ENCODE data around the gene HLA-DQA1. TPM values are rescaled to one million over a fixed set of nuclear protein-coding genes. Genes with fewer than 3 reads are reported as not detected.
A peak's percentile ranks its signal among the peaks of the same experiment; 100 is the strongest.
"Not testable (repeated sequence)": the region's sequence is repeated elsewhere in the genome, so short reads cannot be mapped to it uniquely, and the experiment has no call there.

HLA-DQA1 gene
- total and polyA plus RNA-seq, 4 experiments from 2014 or later, result 4.7 to 6.7 (median 5.8) TPM; not detected in 1

- ChIA-PET CTCF (ENCODE audit: partially characterized antibody) (interaction anchor here (0.6 to 1.7 kb wide), 6 partner anchors 19 to 252 kb away, joined by 3 to 4 read pairs (median 3); no protein-coding TSS in a partner anchor), POLR2A (ENCODE audit: partially characterized antibody) (interaction anchor here (1.1 to 2.4 kb wide), 4 partner anchors 20 to 306 kb away, joined by 4 to 15 read pairs (median 5); partner anchors contain the start of gene HLA-DRB1)
- Mint-ChIP-seq H3K4me1 (peaks cover 31 to 69% (median 49%) of the 10 kb centered on the region in 4 donors), H3K27me3 (peaks cover 9 to 14% of the 10 kb centered on the region in 2 donors), H3K27ac (peak overlapping the region in 6 of 7 donors; percentile 69 to 96 (median 94)), H3K9me3 (no peaks in the 10 kb centered on the region), H3K36me3 (peaks cover 0 to 2% of the 10 kb centered on the region in 2 donors), H3K4me3 (peak overlapping the region; percentile 69 to 92 (median 88))
- Histone ChIP-seq H3K9me3 (ENCODE audit: control insufficient read depth in 1 of 2, low read length in 2 of 2) (no peaks in the 10 kb centered on the region), H3K4me3 (ENCODE audit: low read length in 2 of 2) (peak overlapping the region in 1 of 2 donors; percentile 48), H3K36me3 (ENCODE audit: insufficient read depth, low read length) (no peaks in the 10 kb centered on the region), H3K27ac (ENCODE audit: low read depth, low read length) (peak overlapping the region; percentile 67), H3K27me3 (ENCODE audit: insufficient read depth, low read length) (no peaks in the 10 kb centered on the region), H3K4me1 (ENCODE audit: insufficient read depth, low read length) (peaks cover 30% of the 10 kb centered on the region)
- intact Hi-C loops (cut with micrococcal nuclease), result no loop called here
- DNase-seq, result peak in 1 of 5 donors; percentile 17
Measured at GRCh38 chr6:32665661-32666060, 28.5 kb downstream of the HLA-DQA1 start.

GRCh38 chr6:32666420-32667300 lies 29.5 kb downstream of the HLA-DQA1 start, which contains the start of gene HLA-DQB1:
HLA-DQB1 (minus strand) TSS chr6:32666657; CDS start chr6:32666607, 50 bp downstream.
- peak; percentile 9 to 75 (median 67) for DNase-seq
- H3K4me1 ChIP-seq (ENCODE audit: insufficient read depth, low read length), result peaks cover 30% of the 10 kb centered on the region
- H3K9me3 Mint-ChIP-seq, result peaks cover 0 to under 1% (median 0%) of the 10 kb centered on the region in 8 donors
- H3K27me3 ChIP-seq (ENCODE audit: insufficient read depth, low read length), result no peaks in the 10 kb centered on the region
- peak within 1 kb of the TSS; percentile 67 for H3K27ac ChIP-seq (ENCODE audit: low read depth, low read length)
- H3K36me3 ChIP-seq (ENCODE audit: insufficient read depth, low read length), result no peaks in the 10 kb centered on the region
- H3K9me3 ChIP-seq (ENCODE audit: control insufficient read depth in 1 of 2, low read length in 2 of 2), result no peaks in the 10 kb centered on the region
- H3K36me3 Mint-ChIP-seq, result no peaks in the 10 kb centered on the region
- H3K4me3 Mint-ChIP-seq, result peak within 1 kb of the TSS; percentile 74 to 92 (median 88)
- H3K27ac Mint-ChIP-seq, result peak within 1 kb of the TSS; percentile 43 to 96 (median 93)
- peaks cover 28 to 63% (median 49%) of the 10 kb centered on the region in 4 donors for H3K4me1 Mint-ChIP-seq
- H3K27me3 Mint-ChIP-seq, result peaks cover 9 to 14% of the 10 kb centered on the region in 2 donors
- ChIA-PET POLR2A (ENCODE audit: partially characterized antibody) (interaction anchor here (0.7 to 2.4 kb wide), 4 partner anchors 16 to 305 kb away, joined by 3 to 15 read pairs (median 4); no protein-coding TSS in a partner anchor), CTCF (ENCODE audit: partially characterized antibody) (interaction anchor here (1.0 to 1.7 kb wide), 3 partner anchors 8 to 44 kb away, joined by 3 to 4 read pairs (median 3); no protein-coding TSS in a partner anchor)
- H3K4me3 ChIP-seq (ENCODE audit: low read length in 2 of 2), result peak within 1 kb of the TSS; percentile 42 to 48
- intact Hi-C loops (cut with micrococcal nuclease), result no loop called here

- Histone ChIP-seq H3K4me3 (ENCODE audit: low read length in 2 of 2) (no peak overlapping the region), H3K27ac (ENCODE audit: low read depth, low read length) (peak overlapping the region; percentile 12), H3K27me3 (ENCODE audit: insufficient read depth, low read length) (no peaks in the 10 kb centered on the region), H3K9me3 (ENCODE audit: control insufficient read depth in 1 of 2, low read length in 2 of 2) (no peaks in the 10 kb centered on the region), H3K4me1 (ENCODE audit: insufficient read depth, low read length) (peaks cover 30% of the 10 kb centered on the region), H3K36me3 (ENCODE audit: insufficient read depth, low read length) (no peaks in the 10 kb centered on the region)
- H3K27me3 Mint-ChIP-seq, result peaks cover 9 to 14% of the 10 kb centered on the region in 2 donors
- peaks cover 0 to 4% of the 10 kb centered on the region in 2 donors for H3K36me3 Mint-ChIP-seq
- peak overlapping the region in 5 of 7 donors; percentile 69 to 96 (median 89) for H3K27ac Mint-ChIP-seq
- H3K9me3 Mint-ChIP-seq, result peaks cover 0 to 8% (median 4%) of the 10 kb centered on the region in 8 donors
- DNase-seq, result peak; percentile 30 to 83 (median 76)
- ChIA-PET POLR2A (ENCODE audit: partially characterized antibody) (no interaction called here), CTCF (ENCODE audit: partially characterized antibody) (no interaction called here)
- H3K4me1 Mint-ChIP-seq, result peaks cover 27 to 59% (median 46%) of the 10 kb centered on the region in 4 donors
- H3K4me3 Mint-ChIP-seq, result peak overlapping the region in 6 of 8 donors; percentile 16 to 68 (median 36)
- intact Hi-C loops (cut with micrococcal nuclease), result loop anchor here (2.0 kb wide), 2 partner anchors 17 to 45 kb away; no protein-coding TSS in a partner anchor
Measured at GRCh38 chr6:32668226-32668747, 31.1 kb downstream of the HLA-DQA1 start.

GRCh38 chr6:32669240-32669639 lies 32.0 kb downstream of the HLA-DQA1 start:
- ChIA-PET POLR2A (ENCODE audit: partially characterized antibody) (no interaction called here), CTCF (ENCODE audit: partially characterized antibody) (no interaction called here)
- peaks cover 30% of the 10 kb centered on the region for H3K4me1 ChIP-seq (ENCODE audit: insufficient read depth, low read length)
- no peak overlapping the region for H3K27ac ChIP-seq (ENCODE audit: low read depth, low read length)
- H3K9me3 Mint-ChIP-seq, result peaks cover 0 to 12% (median 5%) of the 10 kb centered on the region in 8 donors
- H3K36me3 Mint-ChIP-seq, result peaks cover 0 to 4% of the 10 kb centered on the region in 2 donors
- intact Hi-C loops (cut with micrococcal nuclease), result loop anchor here (2.0 kb wide), 2 partner anchors 16 to 46 kb away; no protein-coding TSS in a partner anchor
- H3K9me3 ChIP-seq (ENCODE audit: control insufficient read depth in 1 of 2, low read length in 2 of 2), result no peaks in the 10 kb centered on the region
- peaks cover 9 to 14% of the 10 kb centered on the region in 2 donors for H3K27me3 Mint-ChIP-seq
- peak overlapping the region in 3 of 7 donors; percentile 12 to 78 (median 68) for H3K27ac Mint-ChIP-seq
- no peak overlapping the region for H3K4me3 ChIP-seq (ENCODE audit: low read length in 2 of 2)
- no peak overlapping the region for H3K4me3 Mint-ChIP-seq
- no peaks in the 10 kb centered on the region for H3K36me3 ChIP-seq (ENCODE audit: insufficient read depth, low read length)
- DNase-seq, result no peak
- no peaks in the 10 kb centered on the region for H3K27me3 ChIP-seq (ENCODE audit: insufficient read depth, low read length)
- H3K4me1 Mint-ChIP-seq, result peaks cover 23 to 51% (median 39%) of the 10 kb centered on the region in 4 donors

- Mint-ChIP-seq H3K27ac (peak overlapping the region in 2 of 7 donors; percentile 41 to 86), H3K4me3 (no peak overlapping the region), H3K9me3 (peaks cover 0 to 18% (median 5%) of the 10 kb centered on the region in 8 donors), H3K36me3 (peaks cover 0 to 4% of the 10 kb centered on the region in 2 donors), H3K4me1 (peaks cover 21 to 47% (median 35%) of the 10 kb centered on the region in 4 donors), H3K27me3 (peaks cover 8 to 11% of the 10 kb centered on the region in 2 donors)
- CTCF ChIA-PET (ENCODE audit: partially characterized antibody), result no interaction called here
- Histone ChIP-seq H3K9me3 (ENCODE audit: control insufficient read depth in 1 of 2, low read length in 2 of 2) (no peaks in the 10 kb centered on the region), H3K4me1 (ENCODE audit: insufficient read depth, low read length) (peaks cover 30% of the 10 kb centered on the region), H3K4me3 (ENCODE audit: low read length in 2 of 2) (no peak overlapping the region), H3K36me3 (ENCODE audit: insufficient read depth, low read length) (no peaks in the 10 kb centered on the region), H3K27ac (ENCODE audit: low read depth, low read length) (no peak overlapping the region), H3K27me3 (ENCODE audit: insufficient read depth, low read length) (no peaks in the 10 kb centered on the region)
- intact Hi-C loops (cut with micrococcal nuclease), result loop anchor here (2.0 kb wide), 2 partner anchors 15 to 47 kb away; no protein-coding TSS in a partner anchor
- POLR2A ChIA-PET (ENCODE audit: partially characterized antibody), result no interaction called here
- DNase-seq, result no peak
Measured at GRCh38 chr6:32669893-32670292, 32.7 kb downstream of the HLA-DQA1 start.

GRCh38 chr6:32671908-32672307 lies 34.7 kb downstream of the HLA-DQA1 start:
- CTCF ChIA-PET (ENCODE audit: partially characterized antibody); H3K4me3 ChIP-seq (ENCODE audit: low read length in 2 of 2); H3K4me3 Mint-ChIP-seq; POLR2A ChIA-PET (ENCODE audit: partially characterized antibody); H3K27me3 Mint-ChIP-seq; H3K27me3 ChIP-seq (ENCODE audit: insufficient read depth, low read length); intact Hi-C loops (cut with micrococcal nuclease); H3K9me3 ChIP-seq (ENCODE audit: control insufficient read depth in 1 of 2, low read length in 2 of 2); DNase-seq; H3K36me3 Mint-ChIP-seq; H3K36me3 ChIP-seq (ENCODE audit: insufficient read depth, low read length); H3K27ac ChIP-seq (ENCODE audit: low read depth, low read length): not testable (repeated sequence)
- H3K4me1 ChIP-seq (ENCODE audit: insufficient read depth, low read length), result peaks cover 13% of the 10 kb centered on the region
- peaks cover 0 to 18% (median 5%) of the 10 kb centered on the region in 8 donors for H3K9me3 Mint-ChIP-seq
- H3K27ac Mint-ChIP-seq, result peak overlapping the region in 2 of 7 donors; percentile 59 to 68
- H3K4me1 Mint-ChIP-seq, result peaks cover 6 to 29% (median 17%) of the 10 kb centered on the region in 4 donors

Measured in CD4-positive, alpha-beta memory T cell (primary cell).